K562 (cell line): ENCODE results near the gene WDR19. TPM values are rescaled to one million over a fixed set of nuclear protein-coding genes. Genes with fewer than 3 reads are reported as not detected.

Experiments
- ATAC-seq: fragments of 200-7000 bp; cut with Tn5 transposase; 3 replicates; pipeline ENCODE4 v1.9.1; 2020; ENCODE audit warnings: moderate library complexity
- BruUV-seq: library from RNA; stranded (reverse); fragments of 400-500 nt; replicated peaks from 2 replicates; lab custom pipeline; 2021; lab: Mats Ljungman, UMichigan
- CTCF ChIA-PET: fragments of 300-600 bp; formaldehyde crosslinking; extraction: SDS; loops from one replicate; lab custom pipeline; 2021; ENCODE audit warnings: low intra/inter-chr PET ratio; lab: Yijun Ruan, JAX
- POLR2A ChIA-PET: fragments of 300-600, 350-650 bp; sonication (Branson Sonifier 250); formaldehyde crosslinking; extraction: SDS; loops from one replicate; lab custom pipeline; 2021; ENCODE audit warnings: antibody characterized with exemption, inconsistent platforms; lab: Yijun Ruan, JAX
- DNase-seq, 4 experiments: peaks; one replicate each; pipeline versions ENCODE4 v3.0.0 to v3.0.0-alpha.2; 2011 to 2018; ENCODE audit warnings: low spot score in 3 of 4, mixed read lengths in 3 of 4; ENCODE audit errors: extremely low read depth in 1 of 4
- FAIRE-seq: peaks from 2 replicates; lab custom pipeline; 2011; peaks lifted over from hg19 to GRCh38; lab: Jason Lieb, UNC
- H2AFZ ChIP-seq: 2 replicates; pipeline ENCODE4 v1.6.0; 2011; ENCODE audit warnings: low read depth, low read length, control low read depth, inconsistent platforms
- H3K27ac ChIP-seq: fragments of 200-600 bp; 3 replicates; pipeline ENCODE4 v1.8.0; 2011; ENCODE audit warnings: low read depth, mild to moderate bottlenecking, control low read depth, inconsistent platforms, low read length, moderate library complexity, mixed read lengths; ENCODE audit errors: extremely low read depth
- H3K27me3 ChIP-seq, 2 experiments: fragments of 300-600 bp in 1 of 2; 2 replicates in 1 of 2; 3 replicates in 1 of 2; pipeline versions ENCODE4 v1.6.0 to v1.8.0; 2011; ENCODE audit warnings: inconsistent platforms in 2 of 2, low read length in 2 of 2, mild to moderate bottlenecking in 1 of 2, mixed read lengths in 1 of 2, moderate library complexity in 1 of 2; ENCODE audit not compliant: control insufficient read depth in 2 of 2, insufficient read depth in 2 of 2
- H3K36me3 ChIP-seq: fragments of 300-600 bp; 3 replicates; pipeline ENCODE4 v1.8.0; 2011; ENCODE audit warnings: mild to moderate bottlenecking, low read length, inconsistent platforms; ENCODE audit not compliant: control insufficient read depth, insufficient read depth
- H3K4me1 ChIP-seq, 2 experiments: fragments of 200-600 bp in 1 of 2; replicated peaks in 1 of 2; 2 replicates in 1 of 2; 3 replicates in 1 of 2; pipeline versions ENCODE4 v1.5.1 to v1.8.0; 2011; ENCODE audit warnings: inconsistent platforms in 2 of 2, low read length in 2 of 2, mild to moderate bottlenecking in 1 of 2, mixed read lengths in 1 of 2, moderate library complexity in 1 of 2; ENCODE audit not compliant: control insufficient read depth in 2 of 2, insufficient read depth in 2 of 2
- H3K4me2 ChIP-seq: 2 replicates; pipeline ENCODE4 v1.6.1; 2011; ENCODE audit warnings: low read length, control low read depth, inconsistent platforms, mixed read lengths; ENCODE audit not compliant: insufficient read depth
- H3K4me3 ChIP-seq: fragments of 200-600 bp; sonication (generic), shearing (Covaris generic); 2 replicates; pipeline ENCODE4 v1.5.1; 2016; ENCODE audit warnings: control low read depth, inconsistent platforms
- H3K79me2 ChIP-seq: fragments of 200-600 bp; 3 replicates; pipeline ENCODE4 v1.8.0; 2011; ENCODE audit warnings: low read length, inconsistent platforms; ENCODE audit not compliant: control insufficient read depth, insufficient read depth
- H3K9ac ChIP-seq, 2 experiments: 2 replicates each; pipeline versions ENCODE4 v1.6.0 to v1.6.1; 2011; ENCODE audit warnings: low read depth in 2 of 2, low read length in 2 of 2, control low read depth in 1 of 2, inconsistent platforms in 1 of 2, mild to moderate bottlenecking in 1 of 2, mixed read lengths in 1 of 2; ENCODE audit not compliant: insufficient read depth in 1 of 2
- H3K9me1 ChIP-seq: one replicate; pipeline ENCODE4 v1.6.0; 2011; ENCODE audit warnings: inconsistent platforms, mild to moderate bottlenecking, low read length, moderate library complexity; ENCODE audit not compliant: control insufficient read depth, insufficient read depth
- H3K9me3 ChIP-seq: replicated peaks from 2 replicates; pipeline ENCODE4 v1.5.1; 2011; ENCODE audit warnings: low read depth, low read length, inconsistent platforms; ENCODE audit not compliant: control insufficient read depth, insufficient read depth
- H4K20me1 ChIP-seq: replicated peaks from 2 replicates; pipeline ENCODE4 v1.6.1; 2011; ENCODE audit warnings: low read length, inconsistent platforms, mixed read lengths; ENCODE audit not compliant: control insufficient read depth, insufficient read depth
- MCM5 ChIP-seq: fragments of 450-650 bp; IDR thresholded peaks from 2 replicates; pipeline ENCODE4 v1.6.1; 2016; ENCODE audit warnings: low read depth
- NR2C1 ChIP-seq, 2 experiments: fragments of 450-650 bp; IDR thresholded peaks; 2 replicates each; pipeline ENCODE4 v1.6.1; 2017; ENCODE audit warnings: mild to moderate bottlenecking in 2 of 2, antibody characterized with exemption in 1 of 2, inconsistent platforms in 1 of 2, missing compliant biosample characterization in 1 of 2, missing genetic modification characterization in 1 of 2
- NR4A1 ChIP-seq, 2 experiments: fragments of 250-450 bp in 1 of 2; fragments of 450-650 bp in 1 of 2; sonication (Bioruptor Pico) in 1 of 2; IDR thresholded peaks; 2 replicates each; pipeline versions ENCODE4 v1.4.0 to v1.6.1; 2016 to 2020; ENCODE audit warnings: mild to moderate bottlenecking in 2 of 2, missing compliant biosample characterization in 1 of 2, missing genetic modification characterization in 1 of 2, moderate library complexity in 1 of 2
- PHF21A ChIP-seq: fragments of 450-650 bp; IDR thresholded peaks from 2 replicates; pipeline ENCODE4 v1.6.1; 2017; ENCODE audit warnings: low read depth, borderline replicate concordance
- SOX6 ChIP-seq: fragments of 450-650 bp; IDR thresholded peaks from 2 replicates; pipeline ENCODE4 v1.6.1; 2014; ENCODE audit warnings: mild to moderate bottlenecking
- TARDBP ChIP-seq: fragments of 450-650 bp; IDR thresholded peaks from 2 replicates; pipeline ENCODE4 v1.6.1; 2016
- ZEB2 ChIP-seq: fragments of 450-650 bp; IDR thresholded peaks from 2 replicates; pipeline ENCODE4 v1.6.1; 2016
- ZFP36 ChIP-seq: fragments of 150-350 bp; IDR thresholded peaks from 2 replicates; pipeline ENCODE4 v1.6.1; 2018; ENCODE audit warnings: low read length, low read depth; ENCODE audit not compliant: partially characterized antibody
- ZNF79 ChIP-seq: fragments of 250-450 bp; sonication (Bioruptor Pico); IDR thresholded peaks from 2 replicates; pipeline ENCODE4 v1.4.0; 2020; ENCODE audit warnings: low read depth, mild to moderate bottlenecking, moderate library complexity
- WGBS: fragments of 100-300 bp; shearing (Covaris generic); methylation state at CpG from one replicate; pipeline ENCODE4 v1.1.6; 2016; ENCODE audit warnings: low coverage, mixed read lengths; ENCODE audit not compliant: insufficient coverage; ENCODE audit errors: missing lambda C conversion rate; 5-methylcytosine and 5-hydroxymethylcytosine counted together
- in situ Hi-C: fragments of 300-500 bp; cut with MboI; formaldehyde crosslinking; loops from 4 replicates; pipeline ENCODE4 v1.15.0; 2018; ENCODE audit warnings: inconsistent platforms, mixed read lengths
- intact Hi-C: fragments of 100-400 bp; cut with micrococcal nuclease; formaldehyde crosslinking; loops from 2 replicates; pipeline ENCODE4 v1.14.2; 2022
- polyA plus RNA-seq, 8 experiments: library from polyadenylated mRNA; depleted of rRNA in 4 of 8; stranded (reverse) in 5 of 8; unstranded in 3 of 8; fragments of >200 nt; fragmentation: Nextera tagmentation in 2 of 8; fragmentation: Illumina TruSeq in 1 of 8; extraction: Ambion mirVana in 2 of 8; extraction: Trizol in 1 of 8; gene quantifications; 2 replicates each; pipeline versions ENCODE4 v1.2.1 to v1.2.3, GENCODE V29; 2011 to 2014; ENCODE audit warnings: inconsistent platforms in 1 of 8, missing spikeins in 1 of 8
- total RNA-seq, 7 experiments: library from RNA; depleted of rRNA in 6 of 7; stranded (reverse); fragments of >200 nt in 6 of 7; fragmentation: Illumina TruSeq in 2 of 7; extraction: Trizol in 2 of 7; gene quantifications; 2 replicates each; pipeline versions ENCODE4 v1.2.1 to v1.2.3, GENCODE V29; 2011 to 2021; ENCODE audit warnings: low replicate concordance in 1 of 7

WDR19 gene
- total and polyA plus RNA-seq, 9 of the 15 experiments (the other 6 are each of a cell fraction or from before 2014, with no cell fraction given): 6.8 to 37.6 (median 11.2) TPM

- TF ChIP-seq ZNF79 (CRISPR knock-in tag) (no peak), ZFP36 (no peak), SOX6 (no peak)
- TF ChIP-seq, all 486 proteins: peak for 0
Observed at GRCh38 chr4:39324446-39324845, 142.1 kb downstream of the WDR19 start (continued).

DNA sequence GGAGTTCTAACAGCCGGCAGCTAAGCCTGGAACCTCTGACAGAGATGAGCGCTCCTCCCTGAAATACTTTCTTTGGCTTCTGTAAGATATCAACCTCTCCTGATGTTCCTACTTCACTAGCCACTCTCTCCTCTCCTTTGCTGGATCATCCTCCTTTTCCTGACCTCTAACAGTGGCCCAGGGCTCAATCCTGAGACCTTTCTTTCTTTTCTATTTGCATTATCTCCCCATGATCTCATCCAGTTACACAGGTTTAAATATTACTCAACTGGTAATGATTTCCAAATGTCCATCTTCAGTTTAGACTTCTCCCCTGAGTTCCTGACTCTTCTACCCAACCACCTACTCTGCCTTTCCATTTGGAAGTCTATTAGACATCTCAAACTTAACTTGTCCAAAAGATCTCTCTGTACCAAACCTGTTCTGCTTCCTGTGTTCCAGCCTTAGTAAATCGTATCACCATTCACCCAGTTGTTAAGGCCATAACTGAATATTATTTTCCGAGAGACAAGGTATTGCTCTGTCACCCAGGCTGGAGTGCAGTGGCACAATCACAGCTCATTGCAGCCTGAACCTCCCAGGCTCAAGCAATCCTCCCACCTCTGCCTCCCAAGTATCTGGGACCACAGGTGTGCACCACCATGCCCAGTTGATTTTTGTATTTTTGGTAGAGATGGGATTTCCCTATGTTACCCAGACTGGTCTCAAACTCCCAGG, 142.7 kb downstream of the WDR19 start:
- no peak overlapping the region for H3K9ac ChIP-seq
- in situ Hi-C loops (no loop called here), intact Hi-C loops (no loop called here)
- FAIRE-seq (no peak), ATAC-seq (no peak), DNase-seq (no peak)
- H3K9me3 ChIP-seq: no peaks in the 10 kb centered on the region
- no peaks in the 10 kb centered on the region for H3K27me3 ChIP-seq
- 74% methylated on average over 4 of the region's 4 CpGs for WGBS
- H3K27ac ChIP-seq: no peak overlapping the region
- ChIA-PET POLR2A (no interaction called here), CTCF (no interaction called here)
- H3K9me1 ChIP-seq: no peaks in the 10 kb centered on the region
- H3K36me3 ChIP-seq: peaks cover 64% of the 10 kb centered on the region; the same call in 2 of the 3 replicates
- peaks cover 19% of the 10 kb centered on the region; the same call in 2 of the 3 replicates for H3K79me2 ChIP-seq
- H3K4me1 ChIP-seq: peaks cover 0 to 7% of the 10 kb centered on the region in 2 experiments; a peak in 2 of 5 replicates
- H3K4me3 ChIP-seq: no peak overlapping the region
- TF ChIP-seq PHF21A: no peak
- no peak for TF ChIP-seq TARDBP
- no peak for TF ChIP-seq NR2C1 (IDR thresholded peaks at IDR 0.05)
- TF ChIP-seq NR2C1 (tag; IDR thresholded peaks at IDR 0.05): no peak
- no peak for TF ChIP-seq MCM5
- no peak for TF ChIP-seq ZEB2
- no peak for TF ChIP-seq NR4A1 (CRISPR knock-in tag; IDR thresholded peaks at IDR 0.05)
- TF ChIP-seq NR4A1 (tag; IDR thresholded peaks at IDR 0.05): no peak
- H3K4me2 ChIP-seq: no peak overlapping the region
- H4K20me1 ChIP-seq: no peaks in the 10 kb centered on the region
- no TSS peak for BruUV-seq
- no peak overlapping the region for H2AFZ ChIP-seq
